ENCODE data around the gene LRBA.

GRCh38 chr4:150363721-150364688 is 651.1 kb downstream of the LRBA start:
- TF ChIP-seq CTCF (IDR thresholded peaks at IDR 0.05 in 4 of 5, conservative IDR thresholded peaks at IDR 0.05 in 1 of 5) = no peak
- TF ChIP-seq POLR2A (IDR thresholded peaks at IDR 0.05) = no peak

Data from gastrocnemius medialis (tissue), 4 donors.